ENCODE measurements around the gene PTPRN2. TPM values are rescaled to one million over a fixed set of nuclear protein-coding genes. Genes with fewer than 3 reads are reported as not detected.

PTPRN2 gene
- total RNA-seq, 1 experiment from 2014 or later: 4.4 TPM

DNA sequence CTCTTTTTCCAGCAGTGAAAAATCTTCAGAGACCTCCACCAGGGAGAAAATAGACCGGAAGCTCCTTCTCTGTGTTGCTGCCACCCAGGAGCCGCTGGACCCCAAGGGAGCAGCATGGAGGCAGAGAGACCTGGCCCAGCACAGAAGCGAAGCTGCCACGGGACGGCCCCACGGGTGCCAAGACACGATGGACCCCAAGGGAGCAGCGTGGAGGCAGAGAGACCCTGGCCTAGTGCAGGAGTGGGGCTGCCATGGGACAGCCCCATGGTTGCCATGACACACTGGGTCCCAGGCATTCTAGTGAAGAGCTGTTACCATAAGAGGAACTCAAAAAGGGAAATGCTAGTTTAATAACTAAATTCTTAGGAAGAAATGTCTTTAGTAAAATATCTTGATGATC lies 186.3 kb downstream of the PTPRN2 start:
- DNase-seq (ENCODE audit: low spot score): no peak

GRCh38 chr7:158400601-158401225 lies 186.9 kb downstream of the PTPRN2 start:
- DNase-seq (ENCODE audit: low spot score): no peak

DNA sequence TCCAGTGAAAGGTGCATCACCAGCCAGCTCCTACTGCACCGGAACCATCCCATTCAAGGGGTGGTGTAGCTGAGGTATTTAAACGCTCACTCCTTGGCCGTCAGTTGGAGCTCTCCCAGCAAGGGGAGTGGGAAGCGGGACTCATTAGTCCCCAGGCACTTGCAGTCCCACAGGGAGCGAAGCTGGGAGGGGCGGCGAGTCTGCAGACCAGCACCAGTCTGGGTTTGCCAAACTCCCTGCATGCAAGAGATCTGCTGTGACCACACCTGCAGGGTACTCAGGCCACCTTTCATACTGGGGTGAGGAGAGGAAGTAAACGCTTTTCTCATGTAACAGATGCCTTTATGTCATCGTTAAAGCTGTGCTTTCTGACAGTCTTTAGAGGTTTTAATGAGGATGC lies 187.9 kb downstream of the PTPRN2 start:
- DNase-seq (ENCODE audit: low spot score): no peak

- DNase-seq (ENCODE audit: low spot score): no peak
Observed at GRCh38 chr7:158398750-158399149, 188.9 kb downstream of the PTPRN2 start.

- DNase-seq (ENCODE audit: low spot score): no peak
Observed at GRCh38 chr7:158397885-158398284, 189.7 kb downstream of the PTPRN2 start.

- DNase-seq (ENCODE audit: low spot score): no peak
Observed at GRCh38 chr7:158396982-158397862, 190.4 kb downstream of the PTPRN2 start.

DNA sequence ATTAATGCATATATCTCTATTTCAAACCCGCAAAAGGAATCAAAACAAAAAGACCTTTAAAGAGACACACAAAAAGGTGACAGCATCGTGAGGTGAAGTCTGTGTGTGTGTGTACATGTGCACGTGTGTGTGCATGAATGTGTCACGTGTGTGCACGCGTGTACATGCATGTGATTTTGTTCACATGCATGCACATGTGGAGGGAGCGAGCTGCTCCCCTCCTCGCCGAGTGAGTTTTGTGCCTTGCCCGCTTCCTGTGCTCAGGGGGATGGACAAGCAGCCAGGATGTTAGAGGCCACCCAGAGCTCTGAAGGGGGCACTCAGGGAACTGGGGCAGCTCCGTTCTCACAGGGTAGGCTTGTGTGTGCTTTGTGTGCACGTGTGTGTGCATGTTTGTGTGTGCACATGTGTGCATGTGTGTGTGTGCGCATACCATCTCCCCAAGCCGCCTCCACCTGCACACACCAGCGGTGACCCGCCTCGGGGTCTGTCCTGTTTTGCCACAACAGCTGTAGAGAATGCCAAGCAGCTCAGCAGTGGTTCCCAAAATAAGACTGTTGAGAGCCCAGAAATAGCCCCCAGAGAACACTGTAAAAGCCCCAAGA lies 191.2 kb downstream of the PTPRN2 start:
- no peak for DNase-seq (ENCODE audit: low spot score)

DNA sequence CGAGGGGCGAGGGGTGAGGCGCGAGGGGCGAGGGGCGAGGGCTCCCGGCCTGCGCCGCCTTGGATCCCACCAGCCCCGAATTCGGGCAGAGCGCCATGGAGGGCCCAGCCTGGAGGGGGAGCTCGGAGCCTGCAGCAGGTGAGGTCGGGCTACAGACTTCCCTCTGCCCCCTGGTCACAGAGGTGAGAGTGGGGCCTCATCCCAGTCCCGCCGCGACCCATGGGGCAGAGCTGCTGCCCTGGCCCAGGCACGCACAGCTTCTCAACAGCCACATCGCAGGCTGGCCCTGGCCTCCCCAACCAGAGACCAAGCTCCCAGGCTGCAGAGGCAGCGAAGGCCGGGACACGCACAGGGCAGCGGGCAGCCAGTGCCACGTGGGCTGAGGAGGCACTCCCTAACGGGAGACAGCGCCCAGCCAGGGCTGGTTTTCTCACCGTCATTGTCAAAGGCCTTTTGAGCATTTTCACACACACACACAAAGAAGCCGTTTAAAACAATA lies 191.8 kb downstream of the PTPRN2 start:
- DNase-seq (ENCODE audit: low spot score): peak; percentile 10

DNA sequence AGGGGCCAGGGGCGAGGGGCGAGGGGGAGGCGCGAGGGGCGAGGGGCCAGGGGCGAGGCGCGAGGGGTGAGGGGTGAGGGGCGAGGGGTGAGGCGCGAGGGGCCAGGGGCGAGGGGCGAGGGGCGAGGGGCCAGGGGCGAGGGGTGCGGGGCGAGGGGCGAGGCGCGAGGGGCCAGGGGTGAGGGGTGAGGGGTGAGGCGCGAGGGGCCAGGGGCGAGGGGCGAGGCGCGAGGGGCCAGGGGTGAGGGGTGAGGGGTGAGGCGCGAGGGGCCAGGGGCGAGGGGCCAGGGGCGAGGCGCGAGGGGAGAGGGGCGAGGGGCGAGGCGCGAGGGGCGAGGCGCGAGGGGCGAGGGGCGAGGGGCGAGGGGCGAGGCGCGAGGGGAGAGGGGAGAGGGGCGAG lies 192.3 kb downstream of the PTPRN2 start:
- no peak for DNase-seq (ENCODE audit: low spot score)

DNA sequence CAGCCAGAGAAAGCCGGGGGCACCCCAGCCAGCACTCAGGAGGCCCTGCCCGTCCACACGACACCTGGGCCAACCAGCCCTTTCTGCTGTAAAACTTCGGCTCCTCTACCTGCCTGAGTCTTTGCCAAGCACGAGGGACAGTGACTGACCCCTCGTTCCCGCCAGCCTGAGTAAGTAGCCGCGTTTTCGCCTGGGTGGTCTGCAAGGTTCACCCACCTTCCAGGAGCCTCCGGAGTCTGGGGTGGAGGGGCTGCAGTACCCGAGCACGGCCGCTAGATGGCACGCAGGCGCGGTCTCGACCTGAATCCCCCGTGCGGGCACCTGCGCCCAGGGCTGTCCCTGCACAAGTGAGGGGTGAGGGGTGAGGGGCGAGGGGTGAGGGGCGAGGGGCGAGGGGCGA lies 192.7 kb downstream of the PTPRN2 start:
- no peak for DNase-seq (ENCODE audit: low spot score)

GRCh38 chr7:158393926-158394625 lies 193.5 kb downstream of the PTPRN2 start:
- DNase-seq (ENCODE audit: low spot score): no peak

GRCh38 chr7:158392251-158392650 lies 195.4 kb downstream of the PTPRN2 start:
- DNase-seq (ENCODE audit: low spot score): no peak

- DNase-seq (ENCODE audit: low spot score): no peak
Observed at GRCh38 chr7:158391541-158391940, 196.1 kb downstream of the PTPRN2 start.

DNA sequence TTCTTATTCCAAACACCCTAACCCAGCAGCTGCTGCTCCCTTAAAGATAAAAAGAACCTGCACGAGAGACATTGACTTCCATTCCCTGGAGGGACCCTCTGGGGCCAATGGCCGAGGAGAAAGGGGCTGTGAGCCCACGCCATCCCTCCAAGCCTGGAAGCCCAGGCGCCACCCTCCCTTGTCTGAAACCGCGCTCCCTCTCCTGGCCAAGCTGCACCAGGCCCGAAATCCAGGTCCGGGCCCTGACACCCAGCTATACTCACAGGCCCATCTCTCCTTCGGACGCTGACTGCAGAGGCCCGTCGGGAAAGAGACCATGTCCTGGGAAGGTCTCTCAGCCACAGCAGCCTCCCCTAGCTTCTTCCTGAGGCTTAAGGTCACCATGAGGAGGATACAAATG lies 196.5 kb downstream of the PTPRN2 start:
- DNase-seq (ENCODE audit: low spot score): no peak

GRCh38 chr7:158390460-158390859 lies 197.2 kb downstream of the PTPRN2 start:
- no peak for DNase-seq (ENCODE audit: low spot score)

- no peak for DNase-seq (ENCODE audit: low spot score)
Observed at GRCh38 chr7:158389514-158390425, 197.9 kb downstream of the PTPRN2 start.

DNA sequence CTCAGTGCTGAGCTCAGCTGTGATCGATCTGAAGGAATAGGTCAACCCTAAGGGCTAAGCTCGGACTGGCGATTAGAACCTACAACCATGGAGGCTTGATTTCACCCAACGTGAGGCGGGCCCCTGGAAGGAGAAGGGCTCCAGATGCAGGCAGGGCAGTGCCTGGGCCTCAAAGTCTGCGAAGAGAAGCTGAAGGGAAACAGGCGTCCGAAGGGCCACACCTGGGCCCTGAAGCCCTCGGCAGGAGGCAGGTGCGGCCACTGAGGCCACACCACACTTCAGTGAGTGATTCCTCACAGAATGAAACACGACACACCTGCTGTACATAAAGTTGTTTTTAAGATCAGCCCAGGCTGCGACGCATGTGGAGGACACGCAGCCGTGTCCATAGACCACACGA lies 198.7 kb downstream of the PTPRN2 start:
- no peak for DNase-seq (ENCODE audit: low spot score)

GRCh38 chr7:158388072-158388471 lies 199.6 kb downstream of the PTPRN2 start:
- DNase-seq (ENCODE audit: low spot score): no peak

DNA sequence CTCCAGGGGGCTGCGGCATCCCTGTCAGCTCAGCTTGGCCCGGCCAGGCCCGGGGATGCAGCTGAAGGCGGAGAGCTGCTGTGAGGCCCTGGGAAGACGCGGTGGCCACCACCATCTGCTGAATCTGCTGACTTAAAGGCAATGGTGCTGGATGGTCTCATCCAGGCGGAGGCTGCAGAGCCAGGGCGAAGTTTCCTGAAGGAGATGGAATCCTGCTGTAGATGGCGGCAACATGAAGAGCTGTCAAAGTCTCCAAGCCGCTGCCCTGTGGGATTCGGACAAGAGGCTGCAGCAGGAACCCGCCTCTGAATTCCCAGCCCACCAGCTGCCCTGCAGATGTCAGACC lies 200.1 kb downstream of the PTPRN2 start:
- no peak for DNase-seq (ENCODE audit: low spot score)

DNA sequence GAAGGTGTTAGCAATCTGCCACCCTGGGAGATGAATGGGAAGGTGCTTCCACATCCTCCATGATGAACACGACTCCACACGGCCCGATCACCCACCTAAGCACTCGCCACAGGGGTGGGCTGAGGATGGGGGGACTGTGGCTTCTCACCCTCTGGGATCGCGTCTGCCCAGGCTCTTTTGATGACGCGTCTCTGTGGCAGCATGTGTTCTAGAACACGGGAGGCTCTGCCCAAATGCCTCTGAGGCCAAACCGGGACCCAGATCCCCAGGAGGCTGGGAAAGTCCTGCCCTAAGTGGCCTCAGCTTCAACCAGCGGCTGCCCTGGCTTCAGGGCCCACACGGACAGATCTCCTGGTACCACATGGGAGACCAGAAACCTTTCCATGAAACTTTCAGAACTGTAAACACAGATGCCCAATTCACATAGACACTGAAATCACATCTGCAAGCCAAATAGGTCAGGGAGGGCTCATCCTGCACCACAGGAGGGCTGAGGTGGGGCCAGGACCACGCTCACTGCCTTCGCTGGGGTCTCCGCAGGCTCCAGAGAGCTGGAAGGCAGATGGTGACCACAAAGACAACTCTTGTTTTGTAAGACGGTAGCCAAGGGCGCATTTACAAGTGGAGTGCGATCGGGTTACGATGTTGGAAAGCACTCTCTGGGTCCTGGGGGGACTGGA lies 200.6 kb downstream of the PTPRN2 start:
- DNase-seq (ENCODE audit: low spot score): no peak

DNA sequence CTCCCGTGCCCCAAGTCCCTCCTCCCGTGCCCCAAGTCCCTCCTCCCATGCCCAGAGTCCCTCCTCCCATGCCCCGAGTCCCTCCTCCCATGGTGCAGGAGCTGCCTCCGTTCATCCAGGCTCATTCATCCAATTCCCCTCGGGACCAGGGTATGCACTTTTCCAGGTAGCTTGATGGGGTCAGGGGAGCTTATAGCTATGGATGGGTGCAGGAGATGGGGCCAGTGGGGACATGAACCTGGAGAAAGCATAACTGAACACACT lies 201.3 kb downstream of the PTPRN2 start:
- DNase-seq (ENCODE audit: low spot score): no peak
